Gastrocnemius medialis (tissue), 4 donors: ENCODE data around the gene ASIC4. TPM values are rescaled to one million over a fixed set of nuclear protein-coding genes. Genes with fewer than 3 reads are reported as not detected.

Experiments used
- ATAC-seq, 2 donors: fragments of 150-250 bp; one replicate each; pipeline ENCODE4 v1.9.1; 2016
- DNase-seq, 2 donors: peaks; one replicate each; pipeline ENCODE4 v3.0.0-alpha.2; 2019
- H3K27ac ChIP-seq, 4 donors: fragments of 200-600 bp; sonication (generic); 1 replicate in 1 of 4; 2 replicates in 3 of 4; pipeline ENCODE4 v1.5.1; 2016 to 2018; ENCODE audit warnings: mild to moderate bottlenecking in 2 of 4, moderate library complexity in 1 of 4
- H3K27me3 ChIP-seq, 3 donors: fragments of 200-600 bp; sonication (generic) in 2 of 3; 1 replicate in 1 of 3; 2 replicates in 2 of 3; pipeline versions ENCODE4 v1.5.1 to v1.6.0; 2016 to 2019; ENCODE audit warnings: mild to moderate bottlenecking in 1 of 3, moderate library complexity in 1 of 3
- H3K36me3 ChIP-seq, 2 donors: fragments of 200-600 bp; sonication (generic) in 1 of 2; one replicate each; pipeline ENCODE4 v1.5.1; 2017 to 2018
- H3K4me1 ChIP-seq, 2 donors: fragments of 200-600 bp; sonication (generic) in 1 of 2; one replicate each; pipeline ENCODE4 v1.5.1; 2016 to 2017; ENCODE audit warnings: mild to moderate bottlenecking in 2 of 2
- H3K4me3 ChIP-seq, 4 donors: fragments of 200-600 bp; sonication (generic) in 3 of 4; 1 replicate in 1 of 4; 2 replicates in 3 of 4; pipeline ENCODE4 v1.5.1; 2016 to 2019; ENCODE audit warnings: mild to moderate bottlenecking in 2 of 4
- H3K9me3 ChIP-seq, 3 donors: fragments of 200-600 bp; sonication (generic) in 2 of 3; 1 replicate in 1 of 3; 2 replicates in 2 of 3; pipeline ENCODE4 v1.5.1; 2016 to 2019
- POLR2A ChIP-seq, 2 donors: fragments of 450-650 bp; IDR thresholded peaks; one replicate each; pipeline ENCODE4 v1.6.1; 2017; ENCODE audit warnings: antibody characterized with exemption in 2 of 2, mild to moderate bottlenecking in 2 of 2, moderate library complexity in 2 of 2
- in situ Hi-C, 4 donors: fragments of 200-750 bp; cut with MboI; loops; one replicate each; pipeline versions ENCODE4 v1.15.0 to v1.8.0; 2017; ENCODE audit warnings: low sequenced_read_pairs in 4 of 4
- intact Hi-C: fragments of 100-400 bp; cut with DNase I; formaldehyde crosslinking; loops from one replicate; pipeline ENCODE4 v1.15.1; 2023; ENCODE audit warnings: low total_unique reads
- total RNA-seq, 4 donors: library from RNA; depleted of rRNA; stranded (reverse); fragments of >200 nt; gene quantifications; one replicate each; pipeline versions ENCODE4 v1.1.0 to v1.2.3, GENCODE V29; 2016
- TF ChIP-seq, protein P1 (sequence below), 5 experiments: fragments of 450-650 bp in 3 of 5; fragments of 200-600 bp in 2 of 5; sonication (generic) in 2 of 5; IDR thresholded peaks in 4 of 5; conservative IDR thresholded peaks in 1 of 5; 1 replicate in 4 of 5; 2 replicates in 1 of 5; pipeline ENCODE4 v1.5.1; 2016 to 2019; ENCODE audit warnings: antibody characterized with exemption in 5 of 5, mild to moderate bottlenecking in 3 of 5, moderate library complexity in 3 of 5

ASIC4 gene
- total RNA-seq, 4 donors from 2014 or later: 0.11 TPM; not detected in 3

- H3K4me3 ChIP-seq: no peak overlapping the region
- peaks cover 7 to 10% of the 10 kb centered on the region in 2 donors for H3K4me1 ChIP-seq
- no peak for TF ChIP-seq POLR2A (IDR thresholded peaks at IDR 0.05)
- TF ChIP-seq, protein P1, sequence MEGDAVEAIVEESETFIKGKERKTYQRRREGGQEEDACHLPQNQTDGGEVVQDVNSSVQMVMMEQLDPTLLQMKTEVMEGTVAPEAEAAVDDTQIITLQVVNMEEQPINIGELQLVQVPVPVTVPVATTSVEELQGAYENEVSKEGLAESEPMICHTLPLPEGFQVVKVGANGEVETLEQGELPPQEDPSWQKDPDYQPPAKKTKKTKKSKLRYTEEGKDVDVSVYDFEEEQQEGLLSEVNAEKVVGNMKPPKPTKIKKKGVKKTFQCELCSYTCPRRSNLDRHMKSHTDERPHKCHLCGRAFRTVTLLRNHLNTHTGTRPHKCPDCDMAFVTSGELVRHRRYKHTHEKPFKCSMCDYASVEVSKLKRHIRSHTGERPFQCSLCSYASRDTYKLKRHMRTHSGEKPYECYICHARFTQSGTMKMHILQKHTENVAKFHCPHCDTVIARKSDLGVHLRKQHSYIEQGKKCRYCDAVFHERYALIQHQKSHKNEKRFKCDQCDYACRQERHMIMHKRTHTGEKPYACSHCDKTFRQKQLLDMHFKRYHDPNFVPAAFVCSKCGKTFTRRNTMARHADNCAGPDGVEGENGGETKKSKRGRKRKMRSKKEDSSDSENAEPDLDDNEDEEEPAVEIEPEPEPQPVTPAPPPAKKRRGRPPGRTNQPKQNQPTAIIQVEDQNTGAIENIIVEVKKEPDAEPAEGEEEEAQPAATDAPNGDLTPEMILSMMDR (IDR thresholded peaks at IDR 0.05 in 4 of 5, conservative IDR thresholded peaks at IDR 0.05 in 1 of 5): no peak
- H3K36me3 ChIP-seq: peaks cover 0 to 38% of the 10 kb centered on the region in 2 donors
- DNase-seq (no peak), ATAC-seq (no peak)
- no peaks in the 10 kb centered on the region for H3K9me3 ChIP-seq
- no peak overlapping the region for H3K27ac ChIP-seq
- H3K27me3 ChIP-seq: peaks cover 1 to 17% (median 11%) of the 10 kb centered on the region in 3 donors
- intact Hi-C loops: no loop called here
- in situ Hi-C loops: no loop called here
These were observed 7.3 kb upstream of the ASIC4 start for GRCh38 chr2:219506802-219507526.

- H3K36me3 ChIP-seq: peaks cover 0 to 30% of the 10 kb centered on the region in 2 donors
- no peak overlapping the region for H3K27ac ChIP-seq
- DNase-seq: no peak
- intact Hi-C loops: no loop called here
- peaks cover 10 to 20% (median 14%) of the 10 kb centered on the region in 3 donors for H3K27me3 ChIP-seq
- TF ChIP-seq, protein P1 (IDR thresholded peaks at IDR 0.05 in 4 of 5, conservative IDR thresholded peaks at IDR 0.05 in 1 of 5): no peak
- H3K4me1 ChIP-seq: peaks cover 7 to 10% of the 10 kb centered on the region in 2 donors
- H3K4me3 ChIP-seq: no peak overlapping the region
- no peak for ATAC-seq
- no peaks in the 10 kb centered on the region for H3K9me3 ChIP-seq
- in situ Hi-C loops: no loop called here
These were observed 6.5 kb upstream of the ASIC4 start for GRCh38 chr2:219507581-219508443.

GRCh38 chr2:219508444-219508734 is 5.9 kb upstream of the ASIC4 start:
- no peak for ATAC-seq
- in situ Hi-C loops: no loop called here
- Histone ChIP-seq H3K9me3 (no peaks in the 10 kb centered on the region), H3K36me3 (peaks cover 0 to 29% of the 10 kb centered on the region in 2 donors), H3K27ac (no peak overlapping the region), H3K27me3 (peaks cover 13 to 23% (median 20%) of the 10 kb centered on the region in 3 donors), H3K4me3 (no peak overlapping the region), H3K4me1 (peaks cover 7 to 10% of the 10 kb centered on the region in 2 donors)
- TF ChIP-seq POLR2A (IDR thresholded peaks at IDR 0.05): no peak
- TF ChIP-seq, protein P1 (IDR thresholded peaks at IDR 0.05 in 4 of 5, conservative IDR thresholded peaks at IDR 0.05 in 1 of 5): no peak
- intact Hi-C loops: no loop called here
- DNase-seq: no peak

GRCh38 chr2:219508971-219509779 is 5.1 kb upstream of the ASIC4 start:
- in situ Hi-C loops: no loop called here
- intact Hi-C loops: loop anchor here (1.0 kb wide), 1 partner anchor 21 kb away; no protein-coding TSS in a partner anchor
- ATAC-seq (peak in 1 of 2 donors; percentile 3), DNase-seq (no peak)
- peaks cover 0 to 21% of the 10 kb centered on the region in 2 donors for H3K36me3 ChIP-seq
- TF ChIP-seq POLR2A (IDR thresholded peaks at IDR 0.05): no peak
- TF ChIP-seq, protein P1 (IDR thresholded peaks at IDR 0.05 in 4 of 5, conservative IDR thresholded peaks at IDR 0.05 in 1 of 5): no peak
- no peak overlapping the region for H3K27ac ChIP-seq
- H3K9me3 ChIP-seq: no peaks in the 10 kb centered on the region
- peaks cover 20 to 31% (median 28%) of the 10 kb centered on the region in 3 donors for H3K27me3 ChIP-seq
- peaks cover 7 to 14% of the 10 kb centered on the region in 2 donors for H3K4me1 ChIP-seq
- peak overlapping the region in 1 of 4 donors; percentile 47 for H3K4me3 ChIP-seq
